Subcutaneous preadipocyte (primary cell): ENCODE data around the gene CLDN1. TPM values are rescaled to one million over a fixed set of nuclear protein-coding genes. Genes with fewer than 3 reads are reported as not detected.

Experiments used
- total RNA-seq: library from RNA; depleted of rRNA; stranded (reverse); fragments of >200 nt; gene quantifications from 2 replicates; pipeline ENCODE4 v1.2.3, GENCODE V29; 2012

Gene CLDN1, protein sequence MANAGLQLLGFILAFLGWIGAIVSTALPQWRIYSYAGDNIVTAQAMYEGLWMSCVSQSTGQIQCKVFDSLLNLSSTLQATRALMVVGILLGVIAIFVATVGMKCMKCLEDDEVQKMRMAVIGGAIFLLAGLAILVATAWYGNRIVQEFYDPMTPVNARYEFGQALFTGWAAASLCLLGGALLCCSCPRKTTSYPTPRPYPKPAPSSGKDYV
- total RNA-seq: 0.20 TPM in 1 of 2 replicates, not detected in the other

DNA sequence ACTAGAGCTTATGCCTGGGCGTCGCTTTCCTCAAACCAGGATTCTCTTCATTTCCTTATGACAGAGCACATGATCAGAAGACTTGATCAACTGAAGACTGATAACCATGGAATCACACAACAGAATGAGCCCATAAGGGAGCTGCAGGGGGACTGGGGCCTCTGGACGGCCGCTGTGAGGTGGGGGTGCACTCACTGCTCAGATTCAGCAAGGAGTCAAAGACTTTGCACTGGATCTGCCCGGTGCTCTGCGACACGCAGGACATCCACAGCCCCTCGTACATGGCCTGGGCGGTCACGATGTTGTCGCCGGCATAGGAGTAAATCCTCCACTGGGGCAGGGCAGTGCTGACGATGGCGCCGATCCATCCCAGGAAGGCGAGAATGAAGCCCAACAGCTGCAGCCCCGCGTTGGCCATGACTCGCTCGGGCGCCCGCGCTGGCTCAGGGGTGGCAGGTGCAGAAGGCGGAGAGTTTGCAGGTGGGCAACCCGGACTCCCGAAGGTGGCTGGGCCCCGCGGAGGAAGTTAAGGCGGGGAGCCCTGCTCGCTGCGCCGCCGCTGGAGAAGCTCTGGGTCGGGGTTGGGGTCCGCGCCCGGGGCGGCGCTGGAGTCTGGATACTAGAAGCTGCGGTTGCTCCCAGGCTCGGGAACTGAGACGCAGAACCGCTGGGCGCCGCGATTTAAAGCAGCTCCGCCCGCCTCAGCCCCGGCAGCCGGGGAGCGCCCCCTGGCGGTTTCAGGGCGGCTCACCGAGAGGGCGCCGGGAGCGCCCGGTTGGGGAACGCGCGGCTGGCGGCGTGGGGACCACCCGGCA is at the start of gene CLDN1:
Gene CLDN1, minus strand, starts transcription at position 658 of the 815 bp plus-strand sequence. Its CDS starts 240 bp downstream, at position 418.

Other genes starting within 250 kb of the CLDN1 start
- gene P3H2, start 201.5 kb downstream of the CLDN1 start, total RNA-seq: 0.37 and 1.2 TPM in 2 replicates
- not detected in 2 replicates for gene CLDN16, start 65.7 kb upstream of the CLDN1 start, total RNA-seq
- not detected in 2 replicates for gene TMEM207, start 127.5 kb upstream of the CLDN1 start, total RNA-seq
- gene IL1RAP, start 191.6 kb upstream of the CLDN1 start, total RNA-seq: 8.5 and 12.3 TPM in 2 replicates